HepG2 (cell line): Measurements from ENCODE around the gene PREX1. TPM values are rescaled to one million over a fixed set of nuclear protein-coding genes. Genes with fewer than 3 reads are reported as not detected.

Experiments
- ATAC-seq: fragments of 200-7000 bp; cut with Tn5 transposase; 3 replicates; pipeline ENCODE4 v1.9.1; 2020; ENCODE audit warnings: mild to moderate bottlenecking, moderate library complexity
- BruUV-seq: library from RNA; stranded (reverse); fragments of 400-500 nt; replicated peaks from 2 replicates; lab custom pipeline; 2021; lab: Mats Ljungman, UMichigan
- CTCF ChIA-PET: fragments of 300-600 bp; formaldehyde crosslinking; extraction: SDS; loops from one replicate; lab custom pipeline; 2021; ENCODE audit warnings: low total read pairs, inconsistent platforms, low intra/inter-chr PET ratio; lab: Yijun Ruan, JAX
- POLR2A ChIA-PET: fragments of 350-600 bp; sonication (Branson Sonifier 250); formaldehyde crosslinking; loops from one replicate; lab custom pipeline; 2020; ENCODE audit warnings: antibody characterized with exemption, inconsistent platforms; lab: Yijun Ruan, JAX
- DNase-seq: peaks from one replicate; pipeline ENCODE4 v3.0.0-alpha.2; 2015; ENCODE audit warnings: low spot score
- FAIRE-seq: peaks from 3 replicates; lab custom pipeline; 2011; peaks lifted over from hg19 to GRCh38; lab: Jason Lieb, UNC
- H2AFZ ChIP-seq: one replicate; pipeline ENCODE4 v1.6.1; 2011; ENCODE audit warnings: low read length, inconsistent platforms
- H3K27ac ChIP-seq: fragments of 300-600 bp; 3 replicates; pipeline ENCODE4 v1.8.0; 2011; ENCODE audit warnings: mixed run types, mild to moderate bottlenecking, mixed read lengths, low read length, inconsistent platforms; ENCODE audit not compliant: insufficient read depth; ENCODE audit errors: extremely low read length
- H3K27me3 ChIP-seq, 2 experiments: fragments of 200-600 bp in 1 of 2; 2 replicates in 1 of 2; 3 replicates in 1 of 2; pipeline versions ENCODE4 v1.6.0 to v1.8.0; 2011; ENCODE audit warnings: low read length in 2 of 2, mild to moderate bottlenecking in 2 of 2, moderate library complexity in 2 of 2, inconsistent platforms in 1 of 2; ENCODE audit not compliant: insufficient read depth in 2 of 2, control insufficient read depth in 1 of 2
- H3K36me3 ChIP-seq, 2 experiments: fragments of 200-600 bp in 1 of 2; replicated peaks in 1 of 2; 2 replicates in 1 of 2; 3 replicates in 1 of 2; pipeline versions ENCODE4 v1.5.1 to v1.8.0; 2011; ENCODE audit warnings: low read length in 2 of 2, inconsistent platforms in 1 of 2; ENCODE audit not compliant: insufficient read depth in 2 of 2, control insufficient read depth in 1 of 2
- H3K4me1 ChIP-seq: 2 replicates; pipeline ENCODE4 v1.5.1; 2012; ENCODE audit warnings: low read length, inconsistent platforms; ENCODE audit not compliant: insufficient read depth
- H3K4me2 ChIP-seq: 2 replicates; pipeline ENCODE4 v1.6.0; 2011; ENCODE audit warnings: low read depth, low read length, inconsistent platforms
- H3K4me3 ChIP-seq, 3 experiments: fragments of 200-600 bp in 1 of 3; sonication (generic), shearing (Covaris generic) in 1 of 3; replicated peaks in 1 of 3; 2 replicates each; pipeline ENCODE4 v1.5.1; 2011 to 2016; ENCODE audit warnings: low read length in 3 of 3, inconsistent platforms in 2 of 3, low read depth in 2 of 3, mild to moderate bottlenecking in 2 of 3, control low read depth in 1 of 3, mixed read lengths in 1 of 3; ENCODE audit not compliant: insufficient read depth in 1 of 3
- H3K79me2 ChIP-seq: one replicate; pipeline ENCODE4 v1.6.1; 2011; ENCODE audit warnings: low read length, inconsistent platforms; ENCODE audit not compliant: insufficient read depth
- H3K9ac ChIP-seq: 2 replicates; pipeline ENCODE4 v1.6.0; 2011; ENCODE audit warnings: mild to moderate bottlenecking, low read depth, low read length, inconsistent platforms; ENCODE audit not compliant: insufficient read depth
- H3K9me3 ChIP-seq: 2 replicates; pipeline ENCODE4 v1.5.1; 2012; ENCODE audit warnings: mild to moderate bottlenecking, low read length
- H4K20me1 ChIP-seq: 2 replicates; pipeline ENCODE4 v1.6.0; 2011; ENCODE audit warnings: inconsistent platforms, mild to moderate bottlenecking, low read length, moderate library complexity; ENCODE audit not compliant: insufficient read depth
- CEBPG ChIP-seq: IDR thresholded peaks from 2 replicates; pipeline ENCODE4 v1.6.1; 2016
- CREB1 ChIP-seq, 2 experiments: fragments of 450-650 bp in 1 of 2; IDR thresholded peaks; 2 replicates each; pipeline ENCODE4 v1.6.1; 2016 to 2017; ENCODE audit warnings: control low read depth in 1 of 2, mild to moderate bottlenecking in 1 of 2, missing compliant biosample characterization in 1 of 2, missing genetic modification characterization in 1 of 2
- HDAC6 ChIP-seq: fragments of 200-600 bp; sonication (generic); IDR thresholded peaks from 2 replicates; pipeline ENCODE4 v1.7.0; 2017; ENCODE audit warnings: mild to moderate bottlenecking, antibody characterized with exemption, low read length, low read depth
- MAFF ChIP-seq: IDR thresholded peaks from 2 replicates; pipeline ENCODE4 v1.6.1; 2011; ENCODE audit warnings: low read depth, low read length, improper control_type of control experiment
- PLRG1 ChIP-seq: fragments of 450-650 bp; conservative IDR thresholded peaks from 2 replicates; pipeline ENCODE4 v1.6.1; 2016
- SP2 ChIP-seq: sonication (generic); formaldehyde crosslinking; IDR thresholded peaks from 2 replicates; pipeline ENCODE4 v1.5.1; 2020; ENCODE audit warnings: mild to moderate bottlenecking, missing genetic modification reagents
- WGBS: methylation state at CpG from one replicate; pipeline ENCODE4 v1.1.6; 2017; ENCODE audit warnings: low lambda C conversion rate; 5-methylcytosine and 5-hydroxymethylcytosine counted together
- in situ Hi-C: cut with HindIII; loops from 2 replicates; pipeline ENCODE4 v1.10.0; 2017; ENCODE audit warnings: low pct_unique_long_range_greater_than_20kb; ENCODE audit not compliant: extremely low pct_ligation_motif_present
- intact Hi-C: fragments of 100-400 bp; cut with micrococcal nuclease; formaldehyde crosslinking; loops from one replicate; pipeline ENCODE4 v1.10.0; 2022; ENCODE audit not compliant: unreplicated experiment
- polyA plus RNA-seq, 8 experiments: library from polyadenylated mRNA; depleted of rRNA in 3 of 8; stranded (reverse) in 7 of 8; unstranded in 1 of 8; fragments of >200 nt; fragmentation: Illumina TruSeq in 4 of 8; extraction: Trizol in 4 of 8; gene quantifications; 2 replicates each; pipeline versions ENCODE4 v1.2.1 to v1.2.3, GENCODE V29; 2011 to 2016; ENCODE audit warnings: low read depth in 4 of 8, missing spikeins in 1 of 8, mixed read lengths in 1 of 8; ENCODE audit not compliant: insufficient read depth in 1 of 8
- total RNA-seq, 5 experiments: library from RNA; depleted of rRNA; stranded (reverse); fragments of >200 nt; fragmentation: Illumina TruSeq; extraction: Trizol; gene quantifications; 2 replicates each; pipeline ENCODE4 v1.2.3, GENCODE V29; 2016; ENCODE audit warnings: low read depth in 1 of 5
- TF ChIP-seq, protein P1 (sequence below): IDR thresholded peaks from 2 replicates; pipeline ENCODE4 v1.6.1; 2018; ENCODE audit warnings: missing genetic modification reagents, mild to moderate bottlenecking, missing compliant biosample characterization
- TF ChIP-seq, protein P2 (sequence below): sonication (generic); formaldehyde crosslinking; IDR thresholded peaks from 2 replicates; pipeline ENCODE4 v1.8.0; 2022; ENCODE audit warnings: mild to moderate bottlenecking, missing genetic modification reagents
- TF ChIP-seq, protein P3 (sequence below): sonication (generic); formaldehyde crosslinking; IDR thresholded peaks from 2 replicates; pipeline ENCODE4 v1.5.1; 2020; ENCODE audit warnings: mild to moderate bottlenecking, missing genetic modification reagents, borderline replicate concordance

The PREX1 gene
- total and polyA plus RNA-seq, 2 of the 13 experiments (the other 11 are each of a cell fraction or from before 2014, with no cell fraction given) = 0.02 to 0.04 TPM

DNA sequence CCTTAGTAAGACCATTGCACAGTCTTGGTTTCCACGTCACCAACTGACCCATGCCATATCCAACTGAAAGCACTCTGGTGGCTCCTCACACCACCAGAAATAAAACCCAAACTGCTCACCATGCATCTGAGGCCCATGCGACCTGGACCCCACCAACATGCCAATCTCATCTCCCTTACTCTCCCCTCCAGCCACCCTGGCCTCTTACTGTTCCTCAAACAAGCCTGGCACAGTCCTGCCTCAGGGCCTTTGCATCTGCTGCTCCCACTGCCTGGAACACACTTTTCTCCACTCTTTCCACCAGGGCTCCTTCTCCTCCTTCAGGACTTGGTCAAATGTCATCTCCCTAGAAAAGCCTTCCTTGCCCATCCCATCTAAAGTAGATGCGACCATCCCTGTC is 8.7 kb downstream of the PREX1 start:
- H3K27me3 ChIP-seq = peaks cover 3 to 94% of the 10 kb centered on the region in 2 experiments; a peak in 4 of 5 replicates
- H3K27ac ChIP-seq = no peak overlapping the region
- POLR2A ChIA-PET = no interaction called here
- no peak overlapping the region for H2AFZ ChIP-seq
- no peaks in the 10 kb centered on the region for H3K79me2 ChIP-seq
- in situ Hi-C loops = no loop called here
- TF ChIP-seq CREB1 (IDR thresholded peaks at IDR 0.05) (peak; percentile 47; the same call in 1 of the 2 replicates), CREB1 (CRISPR knock-in tag; IDR thresholded peaks at IDR 0.05) (no peak), HDAC6 (no peak), SP2 (CRISPR knock-in tag) (no peak)
- TF ChIP-seq, all 625 proteins: peak for 1
- FAIRE-seq (no peak), DNase-seq (no peak), ATAC-seq (no peak)
- intact Hi-C loops = loop anchor here (5.0 kb wide), 1 partner anchor 458 kb away; the partner anchor contains the start of gene ZNFX1
- Histone ChIP-seq H4K20me1 (no peaks in the 10 kb centered on the region), H3K4me1 (no peaks in the 10 kb centered on the region), H3K36me3 (no peaks in the 10 kb centered on the region), H3K9me3 (no peaks in the 10 kb centered on the region), H3K4me3 (no peak overlapping the region), H3K4me2 (no peak overlapping the region), H3K9ac (no peak overlapping the region)
- BruUV-seq = no TSS peak
- CTCF ChIA-PET = no interaction called here
- 4% methylated on average over 3 of the region's 3 CpGs for WGBS

DNA sequence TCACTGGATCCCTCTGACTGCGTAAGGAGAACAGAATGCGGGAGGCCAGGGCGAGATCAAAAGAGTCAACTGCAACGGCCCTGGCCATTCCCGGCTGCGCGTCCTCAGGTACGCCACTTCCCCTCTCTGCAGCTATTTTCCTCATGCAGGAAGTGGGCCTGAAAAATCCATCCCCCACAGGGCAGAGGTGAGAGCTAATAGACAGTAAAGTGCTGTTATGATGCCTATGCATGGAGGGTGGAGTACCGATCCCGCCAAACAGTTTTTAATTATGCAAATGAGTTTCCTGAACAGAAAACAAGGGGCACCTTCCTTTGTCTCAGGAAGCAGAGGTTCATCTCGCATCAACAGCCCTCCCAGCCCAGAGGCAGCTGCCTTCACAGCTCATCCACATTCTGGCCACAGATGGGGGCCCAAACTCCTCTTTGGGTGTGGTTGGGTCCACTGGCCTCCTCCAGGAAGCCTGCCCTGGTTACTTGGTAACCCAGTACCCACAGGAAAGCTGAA is 9.3 kb downstream of the PREX1 start:
- Histone ChIP-seq H3K9me3 (no peaks in the 10 kb centered on the region), H3K27me3 (peaks cover 3 to 93% of the 10 kb centered on the region in 2 experiments; a peak in 4 of 5 replicates), H2AFZ (no peak overlapping the region), H3K36me3 (no peaks in the 10 kb centered on the region), H3K27ac (no peak overlapping the region), H3K79me2 (no peaks in the 10 kb centered on the region), H3K4me1 (no peaks in the 10 kb centered on the region), H3K9ac (no peak overlapping the region), H3K4me2 (no peak overlapping the region), H3K4me3 (no peak overlapping the region), H4K20me1 (no peaks in the 10 kb centered on the region)
- ChIA-PET POLR2A (no interaction called here), CTCF (no interaction called here)
- no peak for ATAC-seq
- 32% methylated on average over 11 of the region's 11 CpGs for WGBS
- DNase-seq = no peak
- intact Hi-C loops = loop anchor here (5.0 kb wide), 1 partner anchor 459 kb away; the partner anchor contains the start of gene ZNFX1
- BruUV-seq = no TSS peak
- no peak for TF ChIP-seq PLRG1
- no peak for TF ChIP-seq MAFF
- TF ChIP-seq, protein P1, sequence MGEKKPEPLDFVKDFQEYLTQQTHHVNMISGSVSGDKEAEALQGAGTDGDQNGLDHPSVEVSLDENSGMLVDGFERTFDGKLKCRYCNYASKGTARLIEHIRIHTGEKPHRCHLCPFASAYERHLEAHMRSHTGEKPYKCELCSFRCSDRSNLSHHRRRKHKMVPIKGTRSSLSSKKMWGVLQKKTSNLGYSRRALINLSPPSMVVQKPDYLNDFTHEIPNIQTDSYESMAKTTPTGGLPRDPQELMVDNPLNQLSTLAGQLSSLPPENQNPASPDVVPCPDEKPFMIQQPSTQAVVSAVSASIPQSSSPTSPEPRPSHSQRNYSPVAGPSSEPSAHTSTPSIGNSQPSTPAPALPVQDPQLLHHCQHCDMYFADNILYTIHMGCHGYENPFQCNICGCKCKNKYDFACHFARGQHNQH = no peak
- TF ChIP-seq, protein P2, sequence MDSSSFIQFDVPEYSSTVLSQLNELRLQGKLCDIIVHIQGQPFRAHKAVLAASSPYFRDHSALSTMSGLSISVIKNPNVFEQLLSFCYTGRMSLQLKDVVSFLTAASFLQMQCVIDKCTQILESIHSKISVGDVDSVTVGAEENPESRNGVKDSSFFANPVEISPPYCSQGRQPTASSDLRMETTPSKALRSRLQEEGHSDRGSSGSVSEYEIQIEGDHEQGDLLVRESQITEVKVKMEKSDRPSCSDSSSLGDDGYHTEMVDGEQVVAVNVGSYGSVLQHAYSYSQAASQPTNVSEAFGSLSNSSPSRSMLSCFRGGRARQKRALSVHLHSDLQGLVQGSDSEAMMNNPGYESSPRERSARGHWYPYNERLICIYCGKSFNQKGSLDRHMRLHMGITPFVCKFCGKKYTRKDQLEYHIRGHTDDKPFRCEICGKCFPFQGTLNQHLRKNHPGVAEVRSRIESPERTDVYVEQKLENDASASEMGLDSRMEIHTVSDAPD = no peak
- no peak for TF ChIP-seq CEBPG
- TF ChIP-seq, protein P3, sequence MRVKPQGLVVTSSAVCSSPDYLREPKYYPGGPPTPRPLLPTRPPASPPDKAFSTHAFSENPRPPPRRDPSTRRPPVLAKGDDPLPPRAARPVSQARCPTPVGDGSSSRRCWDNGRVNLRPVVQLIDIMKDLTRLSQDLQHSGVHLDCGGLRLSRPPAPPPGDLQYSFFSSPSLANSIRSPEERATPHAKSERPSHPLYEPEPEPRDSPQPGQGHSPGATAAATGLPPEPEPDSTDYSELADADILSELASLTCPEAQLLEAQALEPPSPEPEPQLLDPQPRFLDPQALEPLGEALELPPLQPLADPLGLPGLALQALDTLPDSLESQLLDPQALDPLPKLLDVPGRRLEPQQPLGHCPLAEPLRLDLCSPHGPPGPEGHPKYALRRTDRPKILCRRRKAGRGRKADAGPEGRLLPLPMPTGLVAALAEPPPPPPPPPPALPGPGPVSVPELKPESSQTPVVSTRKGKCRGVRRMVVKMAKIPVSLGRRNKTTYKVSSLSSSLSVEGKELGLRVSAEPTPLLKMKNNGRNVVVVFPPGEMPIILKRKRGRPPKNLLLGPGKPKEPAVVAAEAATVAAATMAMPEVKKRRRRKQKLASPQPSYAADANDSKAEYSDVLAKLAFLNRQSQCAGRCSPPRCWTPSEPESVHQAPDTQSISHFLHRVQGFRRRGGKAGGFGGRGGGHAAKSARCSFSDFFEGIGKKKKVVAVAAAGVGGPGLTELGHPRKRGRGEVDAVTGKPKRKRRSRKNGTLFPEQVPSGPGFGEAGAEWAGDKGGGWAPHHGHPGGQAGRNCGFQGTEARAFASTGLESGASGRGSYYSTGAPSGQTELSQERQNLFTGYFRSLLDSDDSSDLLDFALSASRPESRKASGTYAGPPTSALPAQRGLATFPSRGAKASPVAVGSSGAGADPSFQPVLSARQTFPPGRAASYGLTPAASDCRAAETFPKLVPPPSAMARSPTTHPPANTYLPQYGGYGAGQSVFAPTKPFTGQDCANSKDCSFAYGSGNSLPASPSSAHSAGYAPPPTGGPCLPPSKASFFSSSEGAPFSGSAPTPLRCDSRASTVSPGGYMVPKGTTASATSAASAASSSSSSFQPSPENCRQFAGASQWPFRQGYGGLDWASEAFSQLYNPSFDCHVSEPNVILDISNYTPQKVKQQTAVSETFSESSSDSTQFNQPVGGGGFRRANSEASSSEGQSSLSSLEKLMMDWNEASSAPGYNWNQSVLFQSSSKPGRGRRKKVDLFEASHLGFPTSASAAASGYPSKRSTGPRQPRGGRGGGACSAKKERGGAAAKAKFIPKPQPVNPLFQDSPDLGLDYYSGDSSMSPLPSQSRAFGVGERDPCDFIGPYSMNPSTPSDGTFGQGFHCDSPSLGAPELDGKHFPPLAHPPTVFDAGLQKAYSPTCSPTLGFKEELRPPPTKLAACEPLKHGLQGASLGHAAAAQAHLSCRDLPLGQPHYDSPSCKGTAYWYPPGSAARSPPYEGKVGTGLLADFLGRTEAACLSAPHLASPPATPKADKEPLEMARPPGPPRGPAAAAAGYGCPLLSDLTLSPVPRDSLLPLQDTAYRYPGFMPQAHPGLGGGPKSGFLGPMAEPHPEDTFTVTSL (CRISPR knock-in tag) = no peak
- FAIRE-seq = no peak
- in situ Hi-C loops = no loop called here
